Fibroblast of skin of left quadriceps (primary cell): ENCODE measurements around the gene ERVFRD-1.
A peak's percentile ranks its signal among the peaks of the same experiment; 100 is the strongest.

Experiments used
- DNase-seq, 2 experiments: peaks; one replicate each; pipeline ENCODE4 v3.0.0-alpha.2; 2013; ENCODE audit warnings: low read depth in 2 of 2

The ERVFRD-1 gene, protein sequence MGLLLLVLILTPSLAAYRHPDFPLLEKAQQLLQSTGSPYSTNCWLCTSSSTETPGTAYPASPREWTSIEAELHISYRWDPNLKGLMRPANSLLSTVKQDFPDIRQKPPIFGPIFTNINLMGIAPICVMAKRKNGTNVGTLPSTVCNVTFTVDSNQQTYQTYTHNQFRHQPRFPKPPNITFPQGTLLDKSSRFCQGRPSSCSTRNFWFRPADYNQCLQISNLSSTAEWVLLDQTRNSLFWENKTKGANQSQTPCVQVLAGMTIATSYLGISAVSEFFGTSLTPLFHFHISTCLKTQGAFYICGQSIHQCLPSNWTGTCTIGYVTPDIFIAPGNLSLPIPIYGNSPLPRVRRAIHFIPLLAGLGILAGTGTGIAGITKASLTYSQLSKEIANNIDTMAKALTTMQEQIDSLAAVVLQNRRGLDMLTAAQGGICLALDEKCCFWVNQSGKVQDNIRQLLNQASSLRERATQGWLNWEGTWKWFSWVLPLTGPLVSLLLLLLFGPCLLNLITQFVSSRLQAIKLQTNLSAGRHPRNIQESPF

GRCh38 chr6:11110921-11111768 is at the start of gene ERVFRD-1:
ERVFRD-1 (minus strand) TSS chr6:11111725; CDS start chr6:11105310, 6,415 bp downstream.
- DNase-seq = no peak

- no peak for DNase-seq
These were observed 48.7 kb upstream of the ERVFRD-1 start for GRCh38 chr6:11160199-11160598.

- no peak for DNase-seq
These were observed 44.1 kb upstream of the ERVFRD-1 start for GRCh38 chr6:11155589-11155988.

DNA sequence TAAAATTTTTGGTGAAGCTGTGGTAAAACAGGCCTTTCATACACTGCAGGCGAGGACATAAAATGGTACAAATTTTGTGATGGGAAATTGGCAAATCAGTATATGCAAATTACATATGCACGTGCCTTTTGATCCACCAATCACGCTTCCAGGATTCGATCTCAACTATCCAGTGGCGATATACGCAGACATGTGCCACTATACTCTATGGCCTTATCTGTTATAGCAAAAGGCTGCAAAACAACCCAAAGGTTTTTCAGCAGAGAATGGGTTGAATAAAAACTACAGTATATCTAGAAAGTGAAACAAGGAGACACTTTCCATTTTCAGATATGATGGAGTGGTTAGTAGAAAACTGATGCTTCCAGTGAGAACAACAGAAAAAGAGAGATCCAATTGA is 41.9 kb upstream of the ERVFRD-1 start:
- no peak for DNase-seq

- DNase-seq = no peak
These were observed 41.1 kb upstream of the ERVFRD-1 start for GRCh38 chr6:11152581-11152980.

DNA sequence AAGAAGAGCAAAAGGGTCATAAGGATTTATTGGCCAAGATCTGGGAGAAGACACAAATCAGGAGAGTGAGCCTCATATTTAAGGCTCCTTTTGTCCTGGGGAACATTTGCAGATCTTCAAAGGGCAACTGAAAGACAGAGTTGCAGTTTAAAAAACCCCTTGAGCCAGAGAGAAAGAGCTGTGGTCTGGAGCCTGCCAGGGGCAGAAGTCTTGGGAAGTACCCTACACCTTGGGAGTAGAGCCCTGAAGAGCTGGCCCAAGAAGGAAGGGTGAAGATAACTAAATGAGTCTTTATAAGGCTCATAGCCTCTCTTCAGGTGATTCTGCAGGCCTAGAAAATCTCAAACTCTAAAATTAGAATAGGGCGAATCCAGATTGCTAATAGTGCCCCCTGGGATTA is 40.0 kb upstream of the ERVFRD-1 start:
- no peak for DNase-seq

DNA sequence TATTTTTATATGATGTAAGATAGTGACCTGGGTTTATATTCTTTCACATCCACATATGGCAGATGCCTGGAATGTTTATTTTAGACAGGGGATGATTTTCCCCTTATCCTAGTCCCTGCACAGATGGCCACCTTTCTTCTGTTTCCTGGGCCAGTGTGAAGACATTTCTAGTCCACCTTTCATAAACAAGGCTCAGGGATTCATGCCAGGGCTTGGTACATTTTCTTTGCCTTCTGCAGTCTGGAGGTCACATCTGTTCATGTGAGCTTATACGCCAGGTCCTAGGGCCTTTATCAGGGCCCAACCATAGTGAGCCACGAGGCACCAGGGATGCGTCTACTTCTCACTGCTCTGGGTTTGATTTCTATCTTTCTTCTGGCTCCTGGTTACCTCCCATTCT is 38.0 kb upstream of the ERVFRD-1 start:
- DNase-seq = no peak

GRCh38 chr6:11146117-11146826 is 34.7 kb upstream of the ERVFRD-1 start:
- no peak for DNase-seq

DNA sequence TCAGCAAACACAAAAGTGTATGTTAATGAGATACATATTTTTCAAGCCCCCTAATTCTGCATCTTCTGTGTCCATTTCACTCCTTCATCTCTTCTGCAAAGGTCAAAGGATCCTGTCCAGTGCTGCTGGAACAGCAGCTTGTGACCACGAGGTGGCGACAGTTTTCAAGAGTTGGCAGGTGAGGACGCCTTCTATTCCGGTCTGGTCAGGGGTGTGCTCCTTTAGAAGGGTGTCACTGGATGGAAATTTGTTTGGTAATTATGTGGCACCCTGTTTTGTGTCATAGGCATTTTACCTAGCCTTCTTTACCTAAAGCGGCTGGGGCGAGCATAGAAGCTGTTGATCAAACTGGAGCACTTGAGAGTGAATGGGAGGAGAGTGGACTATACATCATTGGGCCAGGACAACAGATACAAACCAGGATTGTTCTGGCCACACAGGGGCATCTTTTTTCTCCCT is 32.9 kb upstream of the ERVFRD-1 start:
- DNase-seq = no peak

DNA sequence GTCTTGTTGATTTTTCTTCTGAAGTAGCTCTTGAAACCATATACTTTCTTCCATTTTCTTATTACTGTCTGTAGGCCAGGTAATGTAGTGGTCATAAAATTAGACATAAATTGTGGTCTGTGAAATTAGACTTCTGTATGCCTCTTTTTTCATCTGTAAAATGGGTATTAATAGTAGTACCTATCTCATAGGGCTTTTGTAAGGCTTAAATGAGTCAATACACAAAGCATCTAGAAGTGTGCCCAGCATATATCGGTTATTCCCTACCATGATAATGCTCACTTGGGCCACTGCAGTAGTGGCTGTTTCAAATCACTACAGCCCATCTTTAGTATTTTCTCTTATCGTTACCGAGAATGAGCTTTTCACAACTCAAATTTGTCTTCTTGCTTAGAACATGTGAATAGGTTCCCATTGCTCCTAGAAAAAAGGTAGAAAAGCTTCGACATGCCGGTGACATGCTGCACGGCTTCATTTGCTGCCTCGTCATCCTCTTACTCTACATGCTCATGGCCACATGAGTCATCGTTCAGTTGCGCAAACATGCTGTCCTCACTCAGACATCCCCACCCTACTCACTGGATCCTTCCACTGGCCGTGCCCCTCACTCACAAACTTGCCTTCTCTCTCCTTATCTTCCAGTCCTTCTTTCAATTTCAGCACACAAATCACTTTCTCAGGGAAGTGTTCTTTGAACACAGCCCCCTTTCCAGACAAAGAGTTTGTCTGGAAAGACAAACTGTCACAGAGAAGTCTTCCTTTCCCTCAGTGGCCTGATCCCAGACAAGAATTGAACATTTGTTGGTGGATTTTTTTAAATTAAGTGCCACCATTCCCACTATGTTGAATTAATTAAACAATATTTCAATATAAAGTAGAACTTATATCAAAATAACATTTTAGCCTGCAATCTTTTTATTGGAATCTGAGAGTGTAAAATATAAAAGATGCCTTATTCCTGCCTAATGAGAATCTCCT is 32.2 kb upstream of the ERVFRD-1 start:
- peak; percentile 46 to 52 for DNase-seq

DNA sequence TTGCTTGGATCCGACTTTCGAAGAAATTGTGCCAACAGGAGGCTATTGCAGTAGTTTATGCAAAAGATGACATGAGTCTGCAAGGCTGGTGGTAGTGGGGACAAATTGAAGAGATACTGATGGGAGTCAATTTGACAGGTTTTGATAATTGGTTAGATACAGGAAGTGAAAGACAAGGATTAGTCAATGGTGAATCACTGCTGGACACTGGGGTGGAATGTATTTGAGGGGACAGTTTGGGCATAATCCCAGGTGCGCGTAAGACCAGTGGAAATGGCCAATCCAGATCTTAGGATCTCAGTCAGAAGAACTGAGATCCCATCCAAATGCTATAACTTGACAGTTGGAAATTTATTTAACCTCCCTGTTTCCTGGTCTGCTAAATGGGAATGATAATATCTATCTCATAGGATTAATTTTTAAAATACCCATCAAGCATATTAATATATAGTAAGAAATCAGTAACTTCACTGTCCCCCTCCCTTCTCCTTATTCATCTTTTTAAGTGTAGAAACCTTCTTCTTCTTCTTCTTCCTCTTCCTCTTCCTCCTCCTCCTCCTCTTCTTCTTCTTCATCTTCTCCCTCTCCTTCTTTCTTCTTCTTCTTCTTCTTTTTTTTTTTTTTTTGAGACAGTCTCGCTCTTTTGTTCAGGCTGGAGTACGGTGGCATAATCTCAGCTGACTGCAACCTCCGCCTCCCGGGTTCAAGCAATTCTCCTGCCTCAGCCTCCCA is 30.9 kb upstream of the ERVFRD-1 start:
- no peak for DNase-seq

- no peak for DNase-seq
These were observed 29.8 kb upstream of the ERVFRD-1 start for GRCh38 chr6:11141295-11141694.

GRCh38 chr6:11140056-11140455 is 28.5 kb upstream of the ERVFRD-1 start:
- no peak for DNase-seq

GRCh38 chr6:11139051-11139960 is 27.8 kb upstream of the ERVFRD-1 start:
- DNase-seq = no peak

DNA sequence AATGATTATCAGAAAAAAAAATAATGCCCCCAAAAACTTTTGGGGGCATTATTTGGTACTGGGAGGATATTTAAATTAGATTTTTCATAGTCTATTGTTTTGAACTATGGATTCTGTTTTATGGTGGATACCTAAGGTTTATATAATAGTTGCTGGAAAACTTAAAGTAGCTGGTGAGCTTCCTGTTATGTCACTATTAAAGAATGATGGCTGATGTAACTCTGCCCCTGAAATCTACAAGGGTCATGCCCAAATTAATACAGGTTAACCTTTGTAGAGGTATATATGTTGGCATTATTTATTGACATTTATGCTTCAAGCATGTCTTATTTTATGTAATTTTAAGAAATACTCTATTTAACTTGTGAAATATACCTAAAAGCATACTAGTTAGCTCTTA is 25.3 kb upstream of the ERVFRD-1 start:
- DNase-seq = no peak

DNA sequence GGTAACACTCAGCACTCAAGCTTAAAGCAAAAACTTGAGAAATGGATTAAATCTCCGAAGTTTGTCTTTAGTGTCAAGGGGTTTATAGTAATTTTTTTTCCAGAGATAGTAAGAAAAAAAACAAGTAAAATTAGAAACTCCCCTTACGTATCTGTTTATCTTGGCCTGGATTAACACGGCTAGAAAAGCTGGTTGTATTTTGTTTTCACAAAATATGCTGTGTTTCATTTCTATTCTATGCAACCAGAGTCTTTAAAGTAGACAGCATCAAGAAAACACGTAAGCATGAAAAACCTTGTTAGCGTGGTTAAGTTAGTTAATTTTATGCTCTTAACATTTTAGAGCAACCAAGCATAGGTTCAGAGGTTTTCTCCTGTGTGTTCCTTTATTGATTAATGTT is 21.8 kb upstream of the ERVFRD-1 start:
- DNase-seq = no peak

- no peak for DNase-seq
These were observed 20.8 kb upstream of the ERVFRD-1 start for GRCh38 chr6:11132194-11132888.

GRCh38 chr6:11130605-11131004 is 19.1 kb upstream of the ERVFRD-1 start:
- DNase-seq = no peak
